Measurements from ENCODE around the gene STK4.

DNA sequence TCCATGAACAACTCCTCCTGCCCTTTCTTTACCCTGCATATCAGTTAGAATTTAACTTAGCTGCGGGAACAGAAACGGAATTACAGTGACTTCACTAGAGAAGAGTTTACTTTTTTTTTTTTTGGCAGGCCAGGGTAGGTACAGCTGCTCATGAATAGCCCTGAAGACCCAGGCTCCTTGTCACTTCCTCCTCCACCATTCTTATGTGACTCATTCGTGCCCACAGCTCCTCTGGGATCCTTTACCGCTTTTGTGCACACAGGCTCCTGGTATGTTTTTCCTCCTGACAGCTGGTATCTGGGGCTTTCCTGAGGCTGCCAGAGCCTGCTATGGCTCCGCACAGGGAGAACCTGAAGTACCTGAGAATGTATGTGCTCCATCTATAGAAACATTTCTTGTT is 138.5 kb downstream of the STK4 start:
- TF ChIP-seq, protein P1, sequence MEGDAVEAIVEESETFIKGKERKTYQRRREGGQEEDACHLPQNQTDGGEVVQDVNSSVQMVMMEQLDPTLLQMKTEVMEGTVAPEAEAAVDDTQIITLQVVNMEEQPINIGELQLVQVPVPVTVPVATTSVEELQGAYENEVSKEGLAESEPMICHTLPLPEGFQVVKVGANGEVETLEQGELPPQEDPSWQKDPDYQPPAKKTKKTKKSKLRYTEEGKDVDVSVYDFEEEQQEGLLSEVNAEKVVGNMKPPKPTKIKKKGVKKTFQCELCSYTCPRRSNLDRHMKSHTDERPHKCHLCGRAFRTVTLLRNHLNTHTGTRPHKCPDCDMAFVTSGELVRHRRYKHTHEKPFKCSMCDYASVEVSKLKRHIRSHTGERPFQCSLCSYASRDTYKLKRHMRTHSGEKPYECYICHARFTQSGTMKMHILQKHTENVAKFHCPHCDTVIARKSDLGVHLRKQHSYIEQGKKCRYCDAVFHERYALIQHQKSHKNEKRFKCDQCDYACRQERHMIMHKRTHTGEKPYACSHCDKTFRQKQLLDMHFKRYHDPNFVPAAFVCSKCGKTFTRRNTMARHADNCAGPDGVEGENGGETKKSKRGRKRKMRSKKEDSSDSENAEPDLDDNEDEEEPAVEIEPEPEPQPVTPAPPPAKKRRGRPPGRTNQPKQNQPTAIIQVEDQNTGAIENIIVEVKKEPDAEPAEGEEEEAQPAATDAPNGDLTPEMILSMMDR (IDR thresholded peaks at IDR 0.05) = no peak
- TF ChIP-seq, protein P2, sequence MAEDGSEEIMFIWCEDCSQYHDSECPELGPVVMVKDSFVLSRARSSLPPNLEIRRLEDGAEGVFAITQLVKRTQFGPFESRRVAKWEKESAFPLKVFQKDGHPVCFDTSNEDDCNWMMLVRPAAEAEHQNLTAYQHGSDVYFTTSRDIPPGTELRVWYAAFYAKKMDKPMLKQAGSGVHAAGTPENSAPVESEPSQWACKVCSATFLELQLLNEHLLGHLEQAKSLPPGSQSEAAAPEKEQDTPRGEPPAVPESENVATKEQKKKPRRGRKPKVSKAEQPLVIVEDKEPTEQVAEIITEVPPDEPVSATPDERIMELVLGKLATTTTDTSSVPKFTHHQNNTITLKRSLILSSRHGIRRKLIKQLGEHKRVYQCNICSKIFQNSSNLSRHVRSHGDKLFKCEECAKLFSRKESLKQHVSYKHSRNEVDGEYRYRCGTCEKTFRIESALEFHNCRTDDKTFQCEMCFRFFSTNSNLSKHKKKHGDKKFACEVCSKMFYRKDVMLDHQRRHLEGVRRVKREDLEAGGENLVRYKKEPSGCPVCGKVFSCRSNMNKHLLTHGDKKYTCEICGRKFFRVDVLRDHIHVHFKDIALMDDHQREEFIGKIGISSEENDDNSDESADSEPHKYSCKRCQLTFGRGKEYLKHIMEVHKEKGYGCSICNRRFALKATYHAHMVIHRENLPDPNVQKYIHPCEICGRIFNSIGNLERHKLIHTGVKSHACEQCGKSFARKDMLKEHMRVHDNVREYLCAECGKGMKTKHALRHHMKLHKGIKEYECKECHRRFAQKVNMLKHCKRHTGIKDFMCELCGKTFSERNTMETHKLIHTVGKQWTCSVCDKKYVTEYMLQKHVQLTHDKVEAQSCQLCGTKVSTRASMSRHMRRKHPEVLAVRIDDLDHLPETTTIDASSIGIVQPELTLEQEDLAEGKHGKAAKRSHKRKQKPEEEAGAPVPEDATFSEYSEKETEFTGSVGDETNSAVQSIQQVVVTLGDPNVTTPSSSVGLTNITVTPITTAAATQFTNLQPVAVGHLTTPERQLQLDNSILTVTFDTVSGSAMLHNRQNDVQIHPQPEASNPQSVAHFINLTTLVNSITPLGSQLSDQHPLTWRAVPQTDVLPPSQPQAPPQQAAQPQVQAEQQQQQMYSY (CRISPR knock-in tag; IDR thresholded peaks at IDR 0.05) = no peak
- TF ChIP-seq NR3C1 (CRISPR knock-in tag; conservative IDR thresholded peaks at IDR 0.05; ENCODE audit: low read depth) = no peak
